Endodermal cell (in vitro differentiated cells): ENCODE measurements around the gene CLIP4. TPM values are rescaled to one million over a fixed set of nuclear protein-coding genes. Genes with fewer than 3 reads are reported as not detected.
A peak's percentile ranks its signal among the peaks of the same experiment; 100 is the strongest.

ENCODE experiments used
- DNase-seq: peaks from one replicate; pipeline ENCODE4 v3.0.0-alpha.2; 2017
- H3K27ac ChIP-seq: 2 replicates; pipeline ENCODE4 v1.5.1; 2013; ENCODE audit warnings: mild to moderate bottlenecking, low read depth, low read length, moderate library complexity
- H3K27me3 ChIP-seq: 2 replicates; pipeline ENCODE4 v1.6.1; 2013; ENCODE audit warnings: mild to moderate bottlenecking, low read length, moderate library complexity; ENCODE audit not compliant: insufficient read depth, control insufficient read depth, poor library complexity, severe bottlenecking
- H3K36me3 ChIP-seq: 2 replicates; pipeline ENCODE4 v1.7.0; 2013; ENCODE audit warnings: mild to moderate bottlenecking, low read length, moderate library complexity; ENCODE audit not compliant: control insufficient read depth, insufficient read depth
- H3K4me1 ChIP-seq: one replicate; pipeline ENCODE4 v1.7.0; 2013; ENCODE audit warnings: low read length; ENCODE audit not compliant: control insufficient read depth, insufficient read depth
- H3K4me3 ChIP-seq: 2 replicates; pipeline ENCODE4 v1.5.1; 2013; ENCODE audit warnings: mild to moderate bottlenecking, low read length, moderate library complexity
- H3K9ac ChIP-seq: 2 replicates; pipeline ENCODE4 v1.6.1; 2013; ENCODE audit warnings: mild to moderate bottlenecking, low read length, moderate library complexity; ENCODE audit not compliant: poor library complexity, severe bottlenecking; ENCODE audit errors: extremely low read depth
- H3K9me3 ChIP-seq: 2 replicates; pipeline ENCODE4 v1.6.1; 2013; ENCODE audit warnings: mild to moderate bottlenecking, low read length, moderate library complexity; ENCODE audit not compliant: control insufficient read depth
- H3K27ac Mint-ChIP-seq: 2 replicates; pipeline ENCODE4 v1.8.0; 2020; ENCODE audit warnings: mixed read lengths
- H3K27me3 Mint-ChIP-seq: 2 replicates; pipeline ENCODE4 v1.8.0; 2021; ENCODE audit warnings: mild to moderate bottlenecking, mixed read lengths; ENCODE audit not compliant: insufficient read depth
- H3K36me3 Mint-ChIP-seq: 2 replicates; pipeline ENCODE4 v1.8.0; 2020; ENCODE audit warnings: low read depth, mixed read lengths
- H3K4me1 Mint-ChIP-seq: 2 replicates; pipeline ENCODE4 v1.8.0; 2020; ENCODE audit warnings: mixed read lengths
- H3K4me3 Mint-ChIP-seq: 2 replicates; pipeline ENCODE4 v1.8.0; 2020; ENCODE audit warnings: mild to moderate bottlenecking, moderate library complexity, mixed read lengths
- H3K9me3 Mint-ChIP-seq: 2 replicates; pipeline ENCODE4 v1.8.0; 2020; ENCODE audit warnings: mild to moderate bottlenecking, mixed read lengths
- CTCF ChIP-seq: fragments of 200-600 bp; sonication (generic); conservative IDR thresholded peaks from 2 replicates; pipeline ENCODE4 v1.5.0; 2021; ENCODE audit warnings: antibody characterized with exemption, mild to moderate bottlenecking
- WGBS, 2 experiments: methylation state at CpG; one replicate each; pipeline versions ENCODE4 v1.1.5 to v1.1.7; 2013; ENCODE audit warnings: missing lambda C conversion rate in 2 of 2, mixed read lengths in 1 of 2; ENCODE audit not compliant: insufficient coverage in 1 of 2, insufficient read length in 1 of 2; 5-methylcytosine and 5-hydroxymethylcytosine counted together
- total RNA-seq, 2 donors: library from RNA; stranded (reverse); fragmentation: NEBNext Ultra II Directional in 1 of 2; extraction: Animal tissue kit (Norgen Biotek cat#: 25700) in 1 of 2; gene quantifications; 2 replicates in 1 of 2; 3 replicates in 1 of 2; pipeline ENCODE4 v1.2.1, GENCODE V29; 2021

Gene CLIP4
- total RNA-seq, 2 donors from 2014 or later: 8.0 to 10.9 TPM

GRCh38 chr2:29212009-29212408 lies 96.8 kb downstream of the CLIP4 start:
- Histone ChIP-seq H3K27ac (no peak overlapping the region), H3K4me1 (no peaks in the 10 kb centered on the region), H3K9me3 (no peaks in the 10 kb centered on the region), H3K9ac (no peak overlapping the region), H3K27me3 (no peaks in the 10 kb centered on the region), H3K36me3 (no peaks in the 10 kb centered on the region), H3K4me3 (no peak overlapping the region)
- peaks cover 3% of the 10 kb centered on the region for H3K4me1 Mint-ChIP-seq
- peak; percentile 66 for TF ChIP-seq CTCF
- DNase-seq: peak; percentile 63
- no peak overlapping the region for H3K27ac Mint-ChIP-seq
- H3K27me3 Mint-ChIP-seq: peaks cover 14% of the 10 kb centered on the region
- no peaks in the 10 kb centered on the region for H3K36me3 Mint-ChIP-seq
- 81% methylated on average over 5 of the region's 5 CpGs for WGBS, 2 experiments
- no peaks in the 10 kb centered on the region for H3K9me3 Mint-ChIP-seq
- H3K4me3 Mint-ChIP-seq: no peak overlapping the region

GRCh38 chr2:29213888-29214291 lies 98.7 kb downstream of the CLIP4 start:
- peak; percentile 40 for DNase-seq
- peaks cover 10% of the 10 kb centered on the region for H3K27me3 Mint-ChIP-seq
- no peak for TF ChIP-seq CTCF
- Histone ChIP-seq H3K9ac (no peak overlapping the region), H3K36me3 (no peaks in the 10 kb centered on the region), H3K27ac (no peak overlapping the region), H3K4me1 (no peaks in the 10 kb centered on the region), H3K27me3 (no peaks in the 10 kb centered on the region), H3K9me3 (no peaks in the 10 kb centered on the region), H3K4me3 (no peak overlapping the region)
- H3K36me3 Mint-ChIP-seq: no peaks in the 10 kb centered on the region
- no peak overlapping the region for H3K4me3 Mint-ChIP-seq
- WGBS, 2 experiments: 75 to 78% methylated on average over 8 to 9 of the region's 9 CpGs
- H3K4me1 Mint-ChIP-seq: peaks cover 3% of the 10 kb centered on the region
- no peaks in the 10 kb centered on the region for H3K9me3 Mint-ChIP-seq
- no peak overlapping the region for H3K27ac Mint-ChIP-seq

- Histone ChIP-seq H3K4me3 (no peak overlapping the region), H3K9ac (no peak overlapping the region), H3K9me3 (no peaks in the 10 kb centered on the region), H3K36me3 (no peaks in the 10 kb centered on the region), H3K4me1 (no peaks in the 10 kb centered on the region), H3K27me3 (no peaks in the 10 kb centered on the region), H3K27ac (no peak overlapping the region)
- peak; percentile 29 for DNase-seq
- Mint-ChIP-seq H3K4me3 (no peak overlapping the region), H3K4me1 (peaks cover 3% of the 10 kb centered on the region), H3K9me3 (no peaks in the 10 kb centered on the region), H3K27ac (no peak overlapping the region), H3K27me3 (peaks cover 15% of the 10 kb centered on the region), H3K36me3 (no peaks in the 10 kb centered on the region)
- 91 to 96% methylated on average over 4 to 5 of the region's 5 CpGs for WGBS, 2 experiments
- no peak for TF ChIP-seq CTCF
Measured at GRCh38 chr2:29215073-29215472, 99.9 kb downstream of the CLIP4 start.
